Endothelial cell of umbilical vein (primary cell): ENCODE measurements around the gene MUC5AC. TPM values are rescaled to one million over a fixed set of nuclear protein-coding genes. Genes with fewer than 3 reads are reported as not detected.

Experiments used
- BruUV-seq: library from RNA; stranded (reverse); fragments of 400-500 nt; replicated peaks from 2 replicates; lab custom pipeline; 2021; lab: Mats Ljungman, UMichigan
- CTCF ChIA-PET: fragments of 300-600, 350-600 bp; sonication (Branson Sonifier 250); formaldehyde crosslinking; loops from one replicate; lab custom pipeline; 2021; ENCODE audit warnings: antibody characterized with exemption, inconsistent platforms; lab: Charles Lee
- POLR2A ChIA-PET: fragments of 300-600, 350-600 bp; sonication (Branson Sonifier 250); formaldehyde crosslinking; loops from one replicate; lab custom pipeline; 2021; ENCODE audit warnings: antibody characterized with exemption, inconsistent platforms; lab: Charles Lee
- DNase-seq: peaks from one replicate; pipeline ENCODE4 v3.0.0-alpha.2; 2011; ENCODE audit warnings: low read depth, low spot score
- FAIRE-seq: peaks from 2 replicates; lab custom pipeline; 2011; peaks lifted over from hg19 to GRCh38; lab: Jason Lieb, UNC
- H2AFZ ChIP-seq: 2 replicates; pipeline ENCODE4 v1.6.0; 2012; ENCODE audit warnings: low read depth, low read length, control low read depth, inconsistent platforms
- H3K27ac ChIP-seq: 2 replicates; pipeline ENCODE4 v1.5.1; 2011; ENCODE audit warnings: low read depth, mild to moderate bottlenecking, control low read depth, low read length, moderate library complexity; ENCODE audit not compliant: insufficient read depth
- H3K27me3 ChIP-seq, 2 experiments: 2 replicates each; pipeline versions ENCODE4 v1.6.0 to v1.6.1; 2011; ENCODE audit warnings: low read length in 2 of 2, mixed read lengths in 1 of 2; ENCODE audit not compliant: control insufficient read depth in 2 of 2, insufficient read depth in 2 of 2
- H3K36me3 ChIP-seq, 2 experiments: 2 replicates in 1 of 2; 3 replicates in 1 of 2; pipeline ENCODE4 v1.5.1; 2011; ENCODE audit warnings: low read length in 2 of 2, mild to moderate bottlenecking in 1 of 2, moderate library complexity in 1 of 2; ENCODE audit not compliant: control insufficient read depth in 2 of 2, insufficient read depth in 2 of 2; ENCODE audit errors: extremely low read depth in 1 of 2
- H3K4me1 ChIP-seq: 3 replicates; pipeline ENCODE4 v1.5.1; 2011; ENCODE audit warnings: mild to moderate bottlenecking, low read length; ENCODE audit not compliant: control insufficient read depth, insufficient read depth; ENCODE audit errors: extremely low read depth
- H3K4me2 ChIP-seq: 2 replicates; pipeline ENCODE4 v1.6.1; 2011; ENCODE audit warnings: low read length, control low read depth, mixed read lengths; ENCODE audit not compliant: insufficient read depth
- H3K4me3 ChIP-seq, 3 experiments: fragments of 200-600 bp in 1 of 3; sonication (generic), shearing (Covaris generic) in 1 of 3; replicated peaks in 1 of 3; 2 replicates each; pipeline ENCODE4 v1.5.1; 2011 to 2016; ENCODE audit warnings: control low read depth in 3 of 3, low read length in 3 of 3, mild to moderate bottlenecking in 2 of 3, inconsistent platforms in 1 of 3, low read depth in 1 of 3, moderate library complexity in 1 of 3; ENCODE audit not compliant: insufficient read depth in 1 of 3
- H3K79me2 ChIP-seq: 2 replicates; pipeline ENCODE4 v1.6.0; 2012; ENCODE audit warnings: low read length, inconsistent platforms; ENCODE audit not compliant: control insufficient read depth, insufficient read depth
- H3K9ac ChIP-seq: replicated peaks from 2 replicates; pipeline ENCODE3; 2011; ENCODE audit warnings: low read length, control low read depth; ENCODE audit not compliant: insufficient read depth; ENCODE audit errors: extremely low read depth
- H3K9me1 ChIP-seq: replicated peaks from 3 replicates; pipeline ENCODE4 v1.6.0; 2011; ENCODE audit warnings: mild to moderate bottlenecking, low read length; ENCODE audit not compliant: control insufficient read depth, insufficient read depth; ENCODE audit errors: extremely low read depth
- H3K9me3 ChIP-seq: replicated peaks from 2 replicates; pipeline ENCODE4 v1.5.1; 2012; ENCODE audit warnings: low read length, inconsistent platforms; ENCODE audit not compliant: control insufficient read depth, insufficient read depth
- H4K20me1 ChIP-seq: replicated peaks from 2 replicates; pipeline ENCODE3; 2011; ENCODE audit warnings: mild to moderate bottlenecking, low read length; ENCODE audit not compliant: control insufficient read depth, insufficient read depth; ENCODE audit errors: extremely low read depth
- CTCF ChIP-seq, 2 donors: IDR thresholded peaks; 1 replicate in 1 of 2; 2 replicates in 1 of 2; pipeline ENCODE4 v1.5.1; 2011; ENCODE audit warnings: low read length in 2 of 2, mild to moderate bottlenecking in 2 of 2, moderate library complexity in 2 of 2, control low read depth in 1 of 2, inconsistent platforms in 1 of 2, low read depth in 1 of 2; ENCODE audit not compliant: insufficient read depth in 1 of 2; ENCODE audit errors: extremely low read depth in 1 of 2
- EZH2 ChIP-seq: IDR thresholded peaks from 2 replicates; pipeline ENCODE4 v1.6.1; 2012; ENCODE audit warnings: borderline replicate concordance, low read depth, mild to moderate bottlenecking, moderate library complexity, low read length, inconsistent platforms; ENCODE audit not compliant: severe bottlenecking
- FOS ChIP-seq: IDR thresholded peaks from 2 replicates; pipeline ENCODE4 v1.6.1; 2011; ENCODE audit warnings: mild to moderate bottlenecking, low read length, moderate library complexity, borderline replicate concordance; ENCODE audit not compliant: insufficient read depth
- GATA2 ChIP-seq: IDR thresholded peaks from 2 replicates; pipeline ENCODE4 v1.7.0; 2011; ENCODE audit warnings: low read depth, mild to moderate bottlenecking, moderate library complexity, mixed read lengths, low read length; ENCODE audit not compliant: insufficient read length, insufficient read depth
- JUN ChIP-seq: IDR thresholded peaks from 2 replicates; pipeline ENCODE4 v1.6.1; 2011; ENCODE audit warnings: borderline replicate concordance, low read depth; ENCODE audit not compliant: insufficient read length, insufficient read depth
- MYC ChIP-seq: IDR thresholded peaks from one replicate; pipeline ENCODE4 v1.6.1; 2011; ENCODE audit warnings: mild to moderate bottlenecking, low read depth, low read length
- POLR2A ChIP-seq: IDR thresholded peaks from 2 replicates; pipeline ENCODE4 v1.6.1; 2012; ENCODE audit warnings: low read depth, mild to moderate bottlenecking, control low read depth, low read length
- POLR2AphosphoS5 ChIP-seq: IDR thresholded peaks from 2 replicates; pipeline ENCODE4 v1.6.1; 2012; ENCODE audit warnings: low read depth, mild to moderate bottlenecking, control low read depth, low read length, moderate library complexity; ENCODE audit not compliant: insufficient read depth
- dilution Hi-C: fragments of 300-500 bp; cut with MboI; formaldehyde crosslinking; loops from one replicate; pipeline ENCODE4 v1.15.0; 2019; ENCODE audit warnings: low sequenced_read_pairs; ENCODE audit not compliant: extremely low pct_ligation_motif_present
- intact Hi-C: fragments of 100-400 bp; cut with micrococcal nuclease; formaldehyde crosslinking; loops from one replicate; pipeline ENCODE4 v1.10.0; 2022
- polyA plus RNA-seq, 4 experiments: library from polyadenylated mRNA; depleted of rRNA in 3 of 4; stranded (reverse) in 3 of 4; unstranded in 1 of 4; fragments of >200 nt; gene quantifications; 2 replicates each; pipeline versions ENCODE4 v1.2.1 to v1.2.3, GENCODE V29; 2011 to 2012; ENCODE audit warnings: missing spikeins in 1 of 4
- total RNA-seq: library from RNA; stranded (reverse); gene quantifications from 2 replicates; pipeline ENCODE4 v1.2.3, GENCODE V29; 2021
- TF ChIP-seq, protein P1 (sequence below): IDR thresholded peaks from 2 replicates; pipeline ENCODE4 v1.6.1; 2011; ENCODE audit not compliant: insufficient read depth, insufficient read length

MUC5AC gene
- total and polyA plus RNA-seq, 2 donors (not counting 3 experiments of a cell fraction or from before 2014, with no cell fraction given) = not detected

DNA sequence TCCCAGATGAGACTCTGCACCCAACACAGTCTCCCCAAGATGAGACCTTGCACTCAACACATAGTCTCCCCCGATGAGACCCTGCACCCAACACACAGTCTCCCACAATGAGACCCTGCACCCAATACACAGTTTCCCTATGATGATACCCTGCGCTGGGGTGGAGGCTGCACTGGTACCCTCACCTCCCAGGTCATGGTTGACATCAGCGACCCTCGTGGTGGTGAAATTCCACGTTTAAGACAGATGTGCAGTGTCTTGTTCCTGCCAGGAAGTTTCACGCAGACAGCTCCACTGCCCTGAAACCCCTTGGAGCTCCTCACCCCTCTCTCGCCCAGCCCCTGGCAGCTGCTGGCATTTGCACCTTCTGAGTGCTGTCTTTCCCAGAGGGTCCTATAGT lies 9.5 kb downstream of the MUC5AC start:
- intact Hi-C loops (no loop called here), dilution Hi-C loops (no loop called here)
- TF ChIP-seq CTCF (IDR thresholded peaks at IDR 0.05; ENCODE audit: extremely low read depth in 1 of 2, insufficient read depth in 1 of 2, low read depth in 1 of 2, low read length in 2 of 2) (no peak), GATA2 (no peak)
- CTCF ChIA-PET = no interaction called here
- H3K79me2 ChIP-seq = no peaks in the 10 kb centered on the region
- POLR2A ChIA-PET = no interaction called here
- H4K20me1 ChIP-seq = no peaks in the 10 kb centered on the region
- no TSS peak for BruUV-seq
- H3K27me3 ChIP-seq = no peaks in the 10 kb centered on the region
- DNase-seq (no peak), FAIRE-seq (no peak)
- no peak overlapping the region for H3K27ac ChIP-seq
- no peak overlapping the region for H2AFZ ChIP-seq
- H3K36me3 ChIP-seq = no peaks in the 10 kb centered on the region
- no peaks in the 10 kb centered on the region for H3K9me1 ChIP-seq
- H3K9me3 ChIP-seq = no peaks in the 10 kb centered on the region
- no peak overlapping the region for H3K4me2 ChIP-seq
- no peak overlapping the region for H3K4me3 ChIP-seq
- no peaks in the 10 kb centered on the region for H3K4me1 ChIP-seq
- H3K9ac ChIP-seq = no peak overlapping the region

GRCh38 chr11:1167751-1168231 lies 10.0 kb downstream of the MUC5AC start:
- TF ChIP-seq FOS = no peak
- TF ChIP-seq POLR2A = no peak
- TF ChIP-seq POLR2AphosphoS5 = no peak
- TF ChIP-seq, protein P1, sequence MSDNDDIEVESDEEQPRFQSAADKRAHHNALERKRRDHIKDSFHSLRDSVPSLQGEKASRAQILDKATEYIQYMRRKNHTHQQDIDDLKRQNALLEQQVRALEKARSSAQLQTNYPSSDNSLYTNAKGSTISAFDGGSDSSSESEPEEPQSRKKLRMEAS = no peak
- no peak for TF ChIP-seq GATA2
- TF ChIP-seq EZH2 = no peak
- TF ChIP-seq JUN = no peak
- no peak for TF ChIP-seq MYC
- TF ChIP-seq CTCF (IDR thresholded peaks at IDR 0.05; ENCODE audit: extremely low read depth in 1 of 2, insufficient read depth in 1 of 2, low read depth in 1 of 2, low read length in 2 of 2) = no peak
- H2AFZ ChIP-seq = no peak overlapping the region
- no peak overlapping the region for H3K27ac ChIP-seq
- no peaks in the 10 kb centered on the region for H3K9me1 ChIP-seq
- DNase-seq = no peak
- no peaks in the 10 kb centered on the region for H3K4me1 ChIP-seq
- H3K9me3 ChIP-seq = no peaks in the 10 kb centered on the region
- H4K20me1 ChIP-seq = no peaks in the 10 kb centered on the region
- POLR2A ChIA-PET = no interaction called here
- no peaks in the 10 kb centered on the region for H3K27me3 ChIP-seq
- CTCF ChIA-PET = no interaction called here
- no TSS peak for BruUV-seq
- no peak overlapping the region for H3K4me3 ChIP-seq
- no peak overlapping the region for H3K9ac ChIP-seq
- intact Hi-C loops = no loop called here
- no peak overlapping the region for H3K4me2 ChIP-seq
- dilution Hi-C loops = no loop called here
- no peaks in the 10 kb centered on the region for H3K36me3 ChIP-seq
- H3K79me2 ChIP-seq = no peaks in the 10 kb centered on the region
- no peak for FAIRE-seq
